NB4 (cell line): ENCODE results near the gene CCDC187.
A peak's percentile ranks its signal among the peaks of the same experiment; 100 is the strongest.

ENCODE experiments used
- DNase-seq: peaks from one replicate; pipeline ENCODE4 v3.0.0; 2010; ENCODE audit warnings: low read depth
- H3K4me3 ChIP-seq: one replicate; pipeline ENCODE4 v1.5.1; 2011; ENCODE audit warnings: mild to moderate bottlenecking, low read depth, low read length, moderate library complexity
- CTCF ChIP-seq: IDR thresholded peaks from one replicate; pipeline ENCODE4 v1.5.1; 2012; ENCODE audit warnings: low read depth, low read length
- MAX ChIP-seq: IDR thresholded peaks from 2 replicates; pipeline ENCODE4 v1.6.1; 2011; ENCODE audit warnings: low read depth, low read length
- MYC ChIP-seq: IDR thresholded peaks from 2 replicates; pipeline ENCODE4 v1.6.1; 2011; ENCODE audit warnings: low read depth, low read length
- POLR2A ChIP-seq: IDR thresholded peaks from 2 replicates; pipeline ENCODE4 v1.6.1; 2011; ENCODE audit warnings: mild to moderate bottlenecking; ENCODE audit not compliant: insufficient read length; ENCODE audit errors: extremely low read depth

CCDC187 gene

GRCh38 chr9:136313111-136314055 lies 9.5 kb upstream of the CCDC187 start:
- DNase-seq = no peak
- no peak overlapping the region for H3K4me3 ChIP-seq
- no peak for TF ChIP-seq MYC
- peak; percentile 4 for TF ChIP-seq CTCF

- TF ChIP-seq POLR2A (no peak), MAX (no peak; the same call in 1 of the 2 replicates), CTCF (peak; percentile 68), MYC (no peak)
- H3K4me3 ChIP-seq = no peak overlapping the region
- peak; percentile 60 for DNase-seq
Measured at GRCh38 chr9:136312436-136312835, 8.5 kb upstream of the CCDC187 start.

- H3K4me3 ChIP-seq = no peak overlapping the region
- TF ChIP-seq MYC (no peak), CTCF (no peak), POLR2A (no peak)
- no peak for DNase-seq
Measured at GRCh38 chr9:136312009-136312375, 8.1 kb upstream of the CCDC187 start.

- DNase-seq = peak; percentile 47
- TF ChIP-seq CTCF (no peak), POLR2A (no peak), MYC (no peak), MAX (no peak)
- H3K4me3 ChIP-seq = no peak overlapping the region
Measured at GRCh38 chr9:136311051-136312008, 7.4 kb upstream of the CCDC187 start.

GRCh38 chr9:136310273-136311030 lies 6.6 kb upstream of the CCDC187 start:
- TF ChIP-seq MAX (no peak), MYC (no peak), CTCF (no peak), POLR2A (no peak)
- no peak for DNase-seq
- no peak overlapping the region for H3K4me3 ChIP-seq
